ENCODE measurements around the gene TXNDC8. TPM values are rescaled to one million over a fixed set of nuclear protein-coding genes. Genes with fewer than 3 reads are reported as not detected.

Gene TXNDC8
- total RNA-seq, 1 donor, result not detected

DNA sequence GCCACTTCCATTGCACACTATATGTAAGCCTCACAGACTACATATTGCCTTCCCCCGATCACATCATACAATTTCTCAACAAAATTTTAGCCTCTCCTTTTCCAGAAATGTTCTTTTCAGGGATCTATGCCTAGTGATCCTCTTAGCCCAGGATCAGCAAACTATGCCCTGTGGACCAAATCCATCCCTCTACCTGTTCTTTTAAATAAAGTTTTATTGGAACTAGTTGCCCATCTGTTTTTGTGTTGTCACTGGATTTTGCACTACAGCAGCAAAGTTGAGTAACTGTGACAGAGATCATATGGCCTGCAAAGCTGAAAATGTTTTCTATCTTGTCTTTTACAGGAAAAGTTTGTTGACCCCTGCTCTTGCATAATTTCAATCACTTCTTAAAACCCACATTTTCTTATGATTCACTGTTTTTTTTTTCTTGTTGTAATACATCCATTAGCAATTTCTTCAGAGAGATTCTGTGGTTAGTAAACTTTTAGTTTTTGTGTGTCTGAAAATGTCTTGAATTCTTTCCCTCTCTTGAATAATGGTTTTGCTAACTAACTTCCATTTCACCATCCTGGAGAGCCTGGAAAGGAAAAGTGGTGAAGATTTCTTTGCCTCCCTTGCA lies 7.1 kb downstream of the TXNDC8 start:
- Histone ChIP-seq H3K36me3 (ENCODE audit: insufficient read depth, low read length) (no peaks in the 10 kb centered on the region), H3K27ac (ENCODE audit: low read depth, low read length) (no peak overlapping the region), H3K9me3 (ENCODE audit: low read depth, low read length) (no peaks in the 10 kb centered on the region), H3K4me2 (ENCODE audit: insufficient read depth, low read length) (no peak overlapping the region), H4K20me1 (ENCODE audit: insufficient read depth, low read length) (no peaks in the 10 kb centered on the region), H2AFZ (ENCODE audit: low read length) (no peak overlapping the region), H3K4me1 (ENCODE audit: insufficient read depth, low read length) (no peaks in the 10 kb centered on the region), H3K79me2 (ENCODE audit: insufficient read depth, low read length) (no peaks in the 10 kb centered on the region), H3K4me3 (ENCODE audit: insufficient read depth, low read length) (no peak overlapping the region), H3K27me3 (ENCODE audit: insufficient read depth, low read length) (no peaks in the 10 kb centered on the region)
- DNase-seq (ENCODE audit: insufficient read length, low spot score, missing footprints), result no peak
- TF ChIP-seq, protein P1, sequence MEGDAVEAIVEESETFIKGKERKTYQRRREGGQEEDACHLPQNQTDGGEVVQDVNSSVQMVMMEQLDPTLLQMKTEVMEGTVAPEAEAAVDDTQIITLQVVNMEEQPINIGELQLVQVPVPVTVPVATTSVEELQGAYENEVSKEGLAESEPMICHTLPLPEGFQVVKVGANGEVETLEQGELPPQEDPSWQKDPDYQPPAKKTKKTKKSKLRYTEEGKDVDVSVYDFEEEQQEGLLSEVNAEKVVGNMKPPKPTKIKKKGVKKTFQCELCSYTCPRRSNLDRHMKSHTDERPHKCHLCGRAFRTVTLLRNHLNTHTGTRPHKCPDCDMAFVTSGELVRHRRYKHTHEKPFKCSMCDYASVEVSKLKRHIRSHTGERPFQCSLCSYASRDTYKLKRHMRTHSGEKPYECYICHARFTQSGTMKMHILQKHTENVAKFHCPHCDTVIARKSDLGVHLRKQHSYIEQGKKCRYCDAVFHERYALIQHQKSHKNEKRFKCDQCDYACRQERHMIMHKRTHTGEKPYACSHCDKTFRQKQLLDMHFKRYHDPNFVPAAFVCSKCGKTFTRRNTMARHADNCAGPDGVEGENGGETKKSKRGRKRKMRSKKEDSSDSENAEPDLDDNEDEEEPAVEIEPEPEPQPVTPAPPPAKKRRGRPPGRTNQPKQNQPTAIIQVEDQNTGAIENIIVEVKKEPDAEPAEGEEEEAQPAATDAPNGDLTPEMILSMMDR (IDR thresholded peaks at IDR 0.05; ENCODE audit: extremely low read depth, low read depth, low read length), result no peak

DNA sequence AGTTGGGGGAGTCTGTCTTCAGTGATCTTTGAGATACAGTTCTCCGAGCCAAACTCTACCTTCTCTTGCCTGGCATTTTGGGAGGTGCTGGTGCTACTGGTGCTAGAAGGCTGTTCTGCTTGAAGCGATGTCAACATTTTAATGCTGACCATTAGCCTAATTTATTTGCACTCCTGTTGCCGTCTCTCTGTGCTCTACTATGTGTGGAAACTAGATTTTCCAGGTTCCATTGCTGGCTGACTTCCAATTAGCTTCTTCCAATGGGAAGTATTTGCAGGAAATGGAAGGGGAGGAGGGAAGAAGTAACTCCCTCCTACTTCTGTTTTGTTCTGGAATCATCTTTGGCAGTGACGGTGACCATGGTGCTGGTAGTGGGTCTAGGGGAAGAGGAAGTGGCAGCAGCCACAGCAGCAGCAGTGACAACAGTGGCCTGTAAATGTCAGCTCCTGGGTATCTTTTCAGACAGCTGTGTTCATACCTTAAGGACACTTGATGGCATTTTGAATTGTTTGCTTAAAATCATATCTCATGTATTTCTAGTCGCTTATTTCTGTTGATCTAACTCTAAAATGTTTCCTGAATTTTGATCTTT lies 7.9 kb downstream of the TXNDC8 start:
- Histone ChIP-seq H3K27me3 (ENCODE audit: insufficient read depth, low read length) (no peaks in the 10 kb centered on the region), H3K4me2 (ENCODE audit: insufficient read depth, low read length) (no peak overlapping the region), H3K9me3 (ENCODE audit: low read depth, low read length) (no peaks in the 10 kb centered on the region), H4K20me1 (ENCODE audit: insufficient read depth, low read length) (no peaks in the 10 kb centered on the region), H3K4me1 (ENCODE audit: insufficient read depth, low read length) (no peaks in the 10 kb centered on the region), H3K36me3 (ENCODE audit: insufficient read depth, low read length) (no peaks in the 10 kb centered on the region), H3K27ac (ENCODE audit: low read depth, low read length) (no peak overlapping the region), H3K4me3 (ENCODE audit: insufficient read depth, low read length) (no peak overlapping the region), H2AFZ (ENCODE audit: low read length) (no peak overlapping the region), H3K79me2 (ENCODE audit: insufficient read depth, low read length) (no peaks in the 10 kb centered on the region)
- TF ChIP-seq, protein P1 (IDR thresholded peaks at IDR 0.05; ENCODE audit: extremely low read depth, low read depth, low read length), result no peak
- DNase-seq (ENCODE audit: insufficient read length, low spot score, missing footprints), result no peak

DNA sequence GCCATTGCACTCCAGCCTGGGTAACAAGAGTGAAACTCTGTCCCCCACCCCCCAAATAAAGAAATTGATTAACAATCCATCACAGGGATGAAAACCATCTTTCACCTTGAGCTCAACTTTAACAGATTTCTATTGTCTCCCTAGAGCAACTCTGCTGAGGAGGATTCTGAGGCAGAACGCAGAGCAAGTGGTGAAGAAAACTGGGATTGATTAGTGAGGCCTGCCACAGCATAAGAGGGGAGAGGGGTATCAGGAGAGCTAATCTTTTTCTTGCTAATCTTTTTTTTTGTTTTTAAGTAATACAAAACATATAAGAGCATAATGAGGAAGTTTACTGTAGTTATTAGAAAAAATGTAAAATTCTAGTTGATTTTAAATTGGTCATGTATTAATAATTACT lies 8.9 kb downstream of the TXNDC8 start:
- no peak for DNase-seq (ENCODE audit: insufficient read length, low spot score, missing footprints)
- H2AFZ ChIP-seq (ENCODE audit: low read length), result no peak overlapping the region
- TF ChIP-seq, protein P1 (IDR thresholded peaks at IDR 0.05; ENCODE audit: extremely low read depth, low read depth, low read length), result no peak

GRCh38 chr9:110327716-110328115 lies 9.9 kb downstream of the TXNDC8 start:
- TF ChIP-seq, protein P1 (IDR thresholded peaks at IDR 0.05; ENCODE audit: extremely low read depth, low read depth, low read length), result no peak
- H3K4me1 ChIP-seq (ENCODE audit: insufficient read depth, low read length), result no peaks in the 10 kb centered on the region
- no peak overlapping the region for H3K4me2 ChIP-seq (ENCODE audit: insufficient read depth, low read length)
- DNase-seq (ENCODE audit: insufficient read length, low spot score, missing footprints), result no peak
- no peak overlapping the region for H3K4me3 ChIP-seq (ENCODE audit: insufficient read depth, low read length)
- no peaks in the 10 kb centered on the region for H3K27me3 ChIP-seq (ENCODE audit: insufficient read depth, low read length)
- no peaks in the 10 kb centered on the region for H3K36me3 ChIP-seq (ENCODE audit: insufficient read depth, low read length)
- H3K27ac ChIP-seq (ENCODE audit: low read depth, low read length), result no peak overlapping the region
- no peaks in the 10 kb centered on the region for H4K20me1 ChIP-seq (ENCODE audit: insufficient read depth, low read length)
- no peaks in the 10 kb centered on the region for H3K79me2 ChIP-seq (ENCODE audit: insufficient read depth, low read length)
- no peak overlapping the region for H2AFZ ChIP-seq (ENCODE audit: low read length)
- H3K9me3 ChIP-seq (ENCODE audit: low read depth, low read length), result no peaks in the 10 kb centered on the region

More for the DNA sequence above, 8.9 kb downstream of the TXNDC8 start:
- Histone ChIP-seq H3K79me2 (ENCODE audit: insufficient read depth, low read length) (no peaks in the 10 kb centered on the region), H3K4me2 (ENCODE audit: insufficient read depth, low read length) (no peak overlapping the region), H3K4me1 (ENCODE audit: insufficient read depth, low read length) (no peaks in the 10 kb centered on the region), H3K27me3 (ENCODE audit: insufficient read depth, low read length) (no peaks in the 10 kb centered on the region), H3K4me3 (ENCODE audit: insufficient read depth, low read length) (no peak overlapping the region), H3K27ac (ENCODE audit: low read depth, low read length) (no peak overlapping the region), H3K9me3 (ENCODE audit: low read depth, low read length) (no peaks in the 10 kb centered on the region), H4K20me1 (ENCODE audit: insufficient read depth, low read length) (no peaks in the 10 kb centered on the region), H3K36me3 (ENCODE audit: insufficient read depth, low read length) (no peaks in the 10 kb centered on the region)
